Endothelial cell (in vitro differentiated cells): Measurements from ENCODE around the gene RAB31. TPM values are rescaled to one million over a fixed set of nuclear protein-coding genes. Genes with fewer than 3 reads are reported as not detected.

Experiments used
- DNase-seq: peaks from one replicate; pipeline ENCODE4 v3.0.0; 2021; ENCODE audit warnings: low spot score
- H3K27ac Mint-ChIP-seq: one replicate; pipeline ENCODE4 v1.8.0; 2021; ENCODE audit warnings: mixed read lengths, inconsistent platforms; ENCODE audit not compliant: unreplicated experiment
- H3K27me3 Mint-ChIP-seq: one replicate; pipeline ENCODE4 v1.8.0; 2021; ENCODE audit warnings: mild to moderate bottlenecking, moderate library complexity, mixed read lengths, inconsistent platforms; ENCODE audit not compliant: unreplicated experiment
- H3K36me3 Mint-ChIP-seq: one replicate; pipeline ENCODE4 v1.8.0; 2021; ENCODE audit warnings: mild to moderate bottlenecking, low read depth, mixed read lengths, inconsistent platforms; ENCODE audit not compliant: unreplicated experiment
- H3K4me1 Mint-ChIP-seq: one replicate; pipeline ENCODE4 v1.8.0; 2021; ENCODE audit warnings: mild to moderate bottlenecking, mixed read lengths, inconsistent platforms; ENCODE audit not compliant: unreplicated experiment
- H3K4me3 Mint-ChIP-seq: one replicate; pipeline ENCODE4 v1.8.0; 2021; ENCODE audit warnings: mild to moderate bottlenecking, mixed read lengths, inconsistent platforms; ENCODE audit not compliant: unreplicated experiment
- H3K9me3 Mint-ChIP-seq: one replicate; pipeline ENCODE4 v1.8.0; 2021; ENCODE audit warnings: mixed read lengths, inconsistent platforms; ENCODE audit not compliant: unreplicated experiment
- CTCF ChIP-seq: fragments of 200-600 bp; sonication (generic); IDR thresholded peaks from one replicate; pipeline ENCODE4 v1.5.0; 2021; ENCODE audit warnings: antibody characterized with exemption; ENCODE audit not compliant: unreplicated experiment
- total RNA-seq: library from RNA; stranded (reverse); fragmentation: NEBNext Ultra II Directional; extraction: Animal tissue kit (Norgen Biotek cat#: 25700); gene quantifications from one replicate; pipeline ENCODE4 v1.2.1, GENCODE V29; 2021; ENCODE audit not compliant: unreplicated experiment

Gene RAB31
- total RNA-seq, 1 donor from 2014 or later: 88.8 TPM

- Mint-ChIP-seq H3K9me3 (no peaks in the 10 kb centered on the region), H3K4me1 (peaks cover 25% of the 10 kb centered on the region), H3K27me3 (peaks cover 5% of the 10 kb centered on the region), H3K36me3 (peaks cover 23% of the 10 kb centered on the region), H3K4me3 (peak overlapping the region; percentile 17), H3K27ac (peak overlapping the region; percentile 10)
- TF ChIP-seq CTCF: no peak
- no peak for DNase-seq
Observed at GRCh38 chr18:9848170-9848879, 140.2 kb downstream of the RAB31 start.

- Mint-ChIP-seq H3K4me3 (peak overlapping the region; percentile 66), H3K36me3 (peaks cover 24% of the 10 kb centered on the region), H3K27me3 (peaks cover 6% of the 10 kb centered on the region), H3K27ac (peak overlapping the region; percentile 97), H3K4me1 (peaks cover 25% of the 10 kb centered on the region), H3K9me3 (no peaks in the 10 kb centered on the region)
- peak; percentile 14 for DNase-seq
- no peak for TF ChIP-seq CTCF
Observed at GRCh38 chr18:9849407-9850283, 141.5 kb downstream of the RAB31 start.

GRCh38 chr18:9850309-9850708 is 142.2 kb downstream of the RAB31 start:
- no peak for TF ChIP-seq CTCF
- Mint-ChIP-seq H3K4me1 (peaks cover 25% of the 10 kb centered on the region), H3K27ac (no peak overlapping the region), H3K9me3 (no peaks in the 10 kb centered on the region), H3K4me3 (no peak overlapping the region), H3K36me3 (peaks cover 24% of the 10 kb centered on the region), H3K27me3 (peaks cover 6% of the 10 kb centered on the region)
- no peak for DNase-seq

GRCh38 chr18:9851511-9851910 is 143.4 kb downstream of the RAB31 start:
- Mint-ChIP-seq H3K27ac (no peak overlapping the region), H3K4me1 (peaks cover 36% of the 10 kb centered on the region), H3K4me3 (no peak overlapping the region), H3K36me3 (peaks cover 24% of the 10 kb centered on the region), H3K9me3 (no peaks in the 10 kb centered on the region), H3K27me3 (peaks cover 6% of the 10 kb centered on the region)
- no peak for TF ChIP-seq CTCF
- DNase-seq: no peak
